Hippocampal formation (tissue), 2 donors: ENCODE results near the gene KCNIP4.

Experiments
- DNase-seq, 2 donors: peaks; one replicate each; lab custom pipeline; 2025; lab: John Stamatoyannopoulos, UW

The KCNIP4 gene

DNA sequence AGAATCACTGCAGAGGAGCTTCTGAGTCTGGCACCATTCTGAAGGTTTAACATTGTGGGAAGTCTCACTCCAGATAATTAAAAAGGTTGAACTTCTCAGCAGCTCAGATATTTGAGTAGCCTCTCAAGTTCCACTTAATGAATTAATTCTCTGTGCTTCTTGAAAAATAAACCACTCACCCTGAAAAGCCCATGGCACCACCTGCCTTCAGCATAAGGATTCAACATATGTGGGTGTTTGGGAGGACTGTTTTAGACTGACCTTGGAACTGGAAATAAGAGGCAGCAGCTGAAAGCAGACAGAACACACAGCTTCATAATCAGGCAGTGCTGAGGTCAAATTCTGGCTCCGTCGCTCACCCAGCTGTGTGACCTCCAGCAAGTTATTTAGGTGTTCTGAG is 100.6 kb downstream of the KCNIP4 start:
- DNase-seq = no peak

DNA sequence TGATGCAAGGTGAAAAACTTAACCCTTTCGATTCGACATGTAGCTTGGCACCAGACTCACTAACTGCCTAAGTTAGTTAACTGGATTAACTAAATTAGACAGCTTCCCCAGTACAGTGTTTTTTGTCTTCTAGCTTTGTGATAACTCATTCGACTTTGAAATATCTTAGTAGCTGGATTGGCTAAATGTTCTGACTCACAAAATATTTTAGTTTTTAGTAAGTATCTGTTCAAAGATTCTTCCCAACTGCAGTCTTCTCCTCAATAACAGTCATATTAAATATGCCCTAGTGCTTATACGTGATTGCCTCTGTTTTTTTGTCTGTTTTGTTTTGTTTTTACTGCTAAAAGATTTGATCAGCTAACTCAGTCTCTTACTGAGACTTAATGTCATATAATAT is 102.9 kb downstream of the KCNIP4 start:
- DNase-seq = no peak

DNA sequence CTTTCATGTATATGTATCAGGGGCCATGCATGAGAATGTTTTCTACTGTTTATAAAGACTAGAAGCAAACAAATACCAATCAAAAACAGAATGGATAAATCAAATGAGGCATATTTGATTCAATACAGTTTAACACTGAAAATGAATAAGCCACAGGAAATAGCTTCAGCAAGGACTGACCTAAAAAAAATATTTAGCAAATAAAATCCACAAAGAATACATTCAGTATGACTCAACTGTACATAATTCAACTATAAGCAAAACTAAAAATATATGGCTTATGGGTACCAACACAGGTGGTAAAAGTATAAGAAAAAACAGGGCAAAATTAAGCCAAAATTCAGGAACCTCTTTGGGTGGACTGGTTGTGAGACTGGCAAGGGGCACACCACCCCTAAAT is 112.9 kb downstream of the KCNIP4 start:
- DNase-seq = no peak

DNA sequence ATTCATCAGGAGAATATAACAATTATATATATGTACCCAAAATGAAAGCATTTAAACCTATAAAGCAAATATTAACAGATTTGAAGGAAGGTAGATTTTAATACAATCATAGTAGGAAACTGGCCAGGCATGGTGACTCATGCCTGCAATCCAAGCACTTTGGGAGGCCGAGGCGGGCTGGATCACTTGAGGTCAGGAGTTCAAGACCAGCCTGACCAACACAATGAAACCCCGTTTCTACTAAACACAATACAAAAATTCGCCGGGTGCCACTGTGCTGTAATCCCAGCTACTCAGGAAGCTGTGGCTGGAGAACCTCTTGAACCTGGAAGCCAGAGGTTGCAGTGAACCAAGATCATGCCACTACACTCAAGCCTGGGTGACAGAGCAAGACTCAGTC is 118.3 kb downstream of the KCNIP4 start:
- DNase-seq = no peak

DNA sequence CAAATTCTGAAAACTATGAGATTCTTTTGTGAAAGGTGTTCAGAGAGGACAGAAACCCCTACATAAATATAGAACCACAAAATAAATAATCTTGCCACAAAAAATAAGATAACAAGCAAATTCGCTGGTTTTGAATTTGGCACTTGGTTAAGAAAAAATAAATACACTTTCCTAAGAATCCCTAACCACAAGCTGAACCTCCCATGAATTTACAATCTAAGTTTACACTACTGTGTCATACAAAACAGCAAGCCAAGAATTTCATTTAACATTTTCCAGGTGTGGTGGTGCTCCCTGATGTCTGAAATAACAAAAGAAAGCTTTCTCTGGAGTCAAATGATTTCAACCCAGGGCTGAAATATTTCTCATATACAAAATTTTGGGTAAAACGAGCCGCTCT is 121.0 kb downstream of the KCNIP4 start:
- DNase-seq = no peak

DNA sequence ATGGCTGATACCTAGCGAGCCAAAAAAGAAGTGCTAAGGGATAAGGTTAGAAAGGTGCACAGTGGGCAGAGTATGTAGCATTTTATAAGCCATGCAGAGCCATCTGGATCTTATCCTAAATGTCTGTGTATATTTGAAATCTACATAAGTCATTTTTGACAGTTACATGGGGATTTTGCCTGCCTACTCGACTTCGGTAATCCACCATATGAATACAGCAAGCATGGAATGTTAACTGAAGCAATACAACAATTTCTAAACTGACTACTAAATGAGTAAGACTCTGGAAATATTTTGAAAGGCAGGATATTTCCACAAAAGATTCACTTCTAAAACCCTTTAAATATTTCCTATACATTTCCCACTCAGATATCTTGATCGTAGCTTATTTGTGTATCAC is 122.5 kb downstream of the KCNIP4 start:
- DNase-seq = no peak

DNA sequence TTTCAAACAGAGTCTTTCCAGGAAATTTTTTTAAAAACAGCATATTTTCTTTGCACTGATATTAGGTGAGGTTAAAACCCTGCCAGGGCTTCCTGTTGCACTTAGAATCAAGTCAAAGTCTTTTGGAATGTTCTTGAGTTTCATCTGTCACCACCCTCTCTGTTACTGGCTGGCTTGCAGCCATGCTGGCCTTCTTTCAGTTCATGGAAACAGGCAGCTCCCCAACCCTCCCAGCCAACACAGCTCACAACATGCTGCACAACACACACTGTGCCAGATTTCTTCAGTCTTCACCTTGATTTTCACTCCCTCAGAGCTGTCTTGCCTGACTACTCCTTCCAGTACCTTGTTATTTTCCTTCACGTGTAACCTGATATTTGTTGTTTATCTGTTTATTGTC is 129.5 kb downstream of the KCNIP4 start:
- DNase-seq = no peak

DNA sequence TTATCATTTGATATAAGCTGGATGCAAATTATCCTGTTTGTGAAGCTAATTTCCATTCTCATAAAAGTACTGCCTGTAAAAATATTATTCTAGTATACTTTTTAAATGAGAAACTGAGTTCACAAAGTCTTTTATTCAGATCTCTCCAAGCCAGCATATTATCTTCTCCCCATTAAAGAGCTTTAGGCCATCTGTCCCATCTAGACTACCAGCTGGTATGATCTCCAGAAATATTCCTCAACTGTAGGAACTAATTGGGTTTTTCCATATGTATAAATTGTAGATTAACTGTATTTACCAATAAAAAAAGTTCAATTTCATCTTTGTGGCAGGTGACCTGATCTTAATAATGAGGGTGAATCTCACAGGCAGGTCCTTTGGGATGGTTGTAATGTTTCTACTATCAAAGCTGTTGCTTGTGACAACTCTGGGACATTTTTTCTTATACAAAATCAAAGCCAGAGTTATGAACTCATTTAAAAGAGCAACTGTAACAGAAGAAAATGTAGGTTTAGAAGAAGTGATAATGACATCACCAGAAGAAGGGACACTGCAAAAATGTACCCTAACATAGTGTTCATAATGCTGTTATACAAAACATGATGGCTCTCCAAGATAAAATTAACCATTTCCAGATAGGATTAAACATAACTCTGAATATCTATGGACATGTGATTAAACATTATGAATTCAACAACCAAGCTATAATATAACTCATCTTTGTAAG is 132.8 kb downstream of the KCNIP4 start:
- peak in 1 of 2 donors; percentile 15 for DNase-seq

DNA sequence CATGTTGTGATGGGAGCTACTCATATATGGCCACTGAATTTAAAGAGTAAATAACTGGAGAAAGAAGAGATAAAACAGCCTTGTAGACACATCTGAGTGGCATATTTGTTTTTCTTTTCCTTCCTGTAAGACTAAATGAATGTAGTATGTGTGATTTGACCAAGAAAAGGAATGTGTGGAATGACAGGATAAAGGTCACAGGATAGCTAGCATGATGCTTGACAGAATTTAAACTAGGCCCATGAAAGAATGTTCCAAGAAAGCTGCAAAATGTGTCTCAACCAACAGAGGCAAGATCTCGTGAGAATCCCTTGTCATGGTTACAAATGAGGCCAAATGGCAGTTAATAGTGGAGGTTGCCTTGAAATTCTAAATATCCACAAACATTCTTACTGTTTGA is 137.0 kb downstream of the KCNIP4 start:
- DNase-seq = no peak

DNA sequence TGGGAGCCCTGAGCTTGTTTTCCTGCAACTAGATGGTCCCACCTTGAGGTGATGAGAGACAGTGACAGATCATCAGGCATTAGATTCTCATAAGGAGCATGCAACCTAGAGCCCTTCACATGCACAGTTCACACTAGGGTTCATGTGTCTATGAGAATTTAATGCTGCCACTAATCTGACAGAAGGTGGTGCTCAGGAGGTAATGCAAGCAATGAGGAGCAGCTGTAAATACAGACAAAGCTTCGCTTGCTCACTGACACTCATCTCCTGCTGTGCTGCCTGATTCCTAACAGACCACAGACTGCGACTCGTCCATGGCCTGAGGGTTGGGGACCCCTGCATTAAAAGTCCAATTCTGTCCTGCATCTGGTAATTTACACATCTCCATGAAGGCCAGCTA is 141.6 kb downstream of the KCNIP4 start:
- DNase-seq = no peak

DNA sequence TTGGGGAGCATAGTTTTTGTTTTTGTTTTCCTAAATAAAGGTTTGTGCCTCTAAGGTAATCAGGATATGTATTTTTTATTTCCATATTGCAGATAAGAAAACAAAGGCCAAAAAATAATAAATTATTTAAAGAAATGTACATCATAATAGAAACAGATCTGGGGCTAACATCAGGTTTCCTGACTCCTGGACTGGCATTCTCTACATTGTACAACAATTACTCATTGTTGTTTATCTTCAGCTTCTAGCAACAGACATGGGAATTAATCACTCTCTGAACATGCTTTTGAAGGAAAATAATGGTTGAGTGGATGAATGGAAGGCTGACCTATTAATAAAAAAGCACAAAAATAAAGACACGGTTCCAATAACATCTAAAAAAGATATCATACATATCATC is 146.2 kb downstream of the KCNIP4 start:
- DNase-seq = no peak

DNA sequence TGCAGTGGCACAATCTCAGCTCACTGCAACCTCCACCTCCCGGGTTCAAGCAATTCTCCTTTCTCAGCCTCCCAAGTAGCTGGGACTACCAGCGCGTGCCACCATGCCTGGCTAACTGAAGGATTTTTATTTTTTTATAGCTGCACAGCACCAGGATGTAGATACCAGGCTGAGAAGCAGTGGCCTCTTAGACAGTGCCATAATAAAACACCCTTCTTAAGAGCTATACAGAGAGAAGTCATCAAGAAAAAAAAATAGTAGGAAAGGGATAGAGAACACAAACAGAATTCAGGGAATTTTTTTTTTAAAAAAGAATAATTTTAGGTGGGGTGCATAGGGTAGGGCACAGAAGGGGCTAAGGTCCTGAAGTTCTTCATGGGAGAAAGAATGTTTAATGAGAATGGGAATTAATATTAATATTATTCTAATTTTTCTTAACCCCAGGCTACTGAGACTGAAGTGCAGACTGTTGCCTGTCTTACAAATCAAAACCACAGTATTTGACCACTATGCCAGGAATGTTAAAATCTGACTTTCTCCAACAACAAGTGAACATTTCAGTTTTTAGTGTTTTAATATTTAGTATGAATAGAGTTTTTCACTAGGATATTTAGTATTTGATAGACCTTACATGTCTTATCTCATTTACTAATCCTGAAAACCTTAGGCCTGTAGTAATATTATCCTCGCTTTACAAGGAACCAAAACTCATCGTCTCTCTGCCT is 146.7 kb downstream of the KCNIP4 start:
- no peak for DNase-seq

DNA sequence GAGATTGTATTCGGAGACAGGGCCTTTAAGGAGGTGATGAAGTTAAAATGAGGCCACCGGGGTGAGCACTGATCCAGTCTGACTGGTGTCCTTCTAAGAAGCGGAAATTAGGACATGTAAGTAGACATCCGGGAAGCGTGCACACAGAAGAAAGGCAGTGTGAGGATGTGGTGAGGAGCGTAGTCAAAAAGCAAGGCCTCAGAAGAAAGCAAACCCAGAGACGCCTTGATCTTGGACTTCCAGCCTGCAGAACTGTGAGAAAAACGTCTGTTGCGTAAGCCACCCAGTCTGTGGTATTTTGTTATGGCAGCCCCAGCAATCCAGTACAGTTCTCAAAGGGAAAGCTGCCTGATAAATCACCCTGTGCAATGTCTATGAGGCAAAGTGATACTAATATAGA is 153.5 kb downstream of the KCNIP4 start:
- DNase-seq = no peak

DNA sequence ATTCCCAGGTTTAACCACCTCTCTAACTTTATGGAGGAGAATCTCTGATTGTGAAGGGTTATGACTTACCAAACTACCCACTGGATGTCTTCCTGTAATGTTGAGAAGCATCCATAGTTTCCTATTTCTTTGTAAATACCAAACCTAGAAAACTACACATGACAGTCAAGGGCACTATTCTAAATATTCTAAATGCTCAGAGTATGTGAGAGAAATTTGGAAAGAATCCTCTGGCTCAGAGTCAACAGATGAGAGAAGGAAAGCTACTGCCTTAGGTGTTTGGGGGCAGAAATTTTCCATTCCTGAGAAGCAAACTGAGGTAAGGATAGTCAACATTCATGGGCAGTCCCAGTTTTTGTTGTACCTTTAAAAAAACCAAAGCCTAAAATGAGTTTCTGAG is 155.8 kb downstream of the KCNIP4 start:
- DNase-seq = no peak

DNA sequence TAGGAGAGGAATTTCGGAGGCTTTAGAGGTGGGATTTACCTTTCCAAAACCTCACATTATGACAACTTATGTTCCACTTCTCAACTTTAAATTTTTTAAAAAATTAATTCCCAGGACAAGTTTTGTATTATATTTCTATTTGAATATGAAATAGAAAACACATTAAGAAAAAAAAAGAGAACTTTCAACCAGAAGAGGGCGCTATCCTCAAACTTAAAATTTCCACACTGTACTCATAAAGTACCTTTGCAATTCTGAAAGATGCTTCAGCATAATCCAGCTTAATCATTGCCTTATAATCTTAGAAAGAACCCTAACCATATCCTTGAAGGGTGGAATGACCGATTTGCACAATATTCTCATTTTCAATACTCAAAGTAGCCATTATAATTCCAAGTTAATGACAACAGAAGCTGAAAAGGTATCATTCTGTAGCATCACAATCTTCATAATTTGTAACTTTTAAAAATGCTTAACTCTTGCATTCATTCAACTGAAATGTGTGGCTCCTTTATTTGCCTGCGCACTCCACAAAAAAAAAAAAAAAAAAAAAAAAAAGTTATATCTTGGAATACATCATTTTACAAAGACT is 158.0 kb downstream of the KCNIP4 start:
- DNase-seq = peak in 1 of 2 donors; percentile 11

DNA sequence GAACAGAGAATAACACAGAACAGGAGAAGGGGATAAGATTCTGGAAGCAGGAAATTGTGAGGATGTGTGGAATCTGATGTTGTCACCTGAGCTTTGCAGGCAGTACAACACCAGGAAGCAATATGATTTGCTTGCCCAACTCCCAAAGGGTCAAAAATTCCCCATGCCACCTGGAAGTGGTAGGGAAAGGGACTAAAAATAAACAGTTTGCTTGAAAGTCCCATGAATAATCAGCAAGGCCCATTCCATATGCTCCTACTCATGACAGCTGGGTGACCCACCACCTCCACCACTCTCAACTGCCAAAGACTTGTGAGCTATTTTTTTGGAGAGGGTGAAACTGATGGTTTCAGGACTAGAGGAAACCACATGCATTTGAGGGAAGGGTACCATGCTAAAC is 168.4 kb downstream of the KCNIP4 start:
- DNase-seq = no peak

DNA sequence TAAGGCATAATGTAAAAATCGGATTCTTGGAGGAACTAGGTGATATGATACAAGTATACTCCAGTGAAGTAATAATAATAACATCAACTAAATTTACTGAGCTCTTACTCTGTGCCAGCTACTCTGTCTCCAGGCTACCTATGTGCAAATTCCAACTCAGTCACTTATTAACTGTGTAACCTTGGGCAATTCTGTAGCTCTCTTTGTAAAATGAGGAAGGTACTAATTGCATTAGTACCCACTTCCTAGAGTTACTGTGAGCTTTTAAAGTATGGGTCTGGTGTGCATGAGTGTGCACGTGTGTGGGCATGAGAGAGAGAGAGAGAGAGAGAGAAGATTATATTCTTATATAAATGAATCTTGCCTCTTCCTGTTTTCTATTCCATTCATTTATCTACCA is 169.9 kb downstream of the KCNIP4 start:
- DNase-seq = no peak

DNA sequence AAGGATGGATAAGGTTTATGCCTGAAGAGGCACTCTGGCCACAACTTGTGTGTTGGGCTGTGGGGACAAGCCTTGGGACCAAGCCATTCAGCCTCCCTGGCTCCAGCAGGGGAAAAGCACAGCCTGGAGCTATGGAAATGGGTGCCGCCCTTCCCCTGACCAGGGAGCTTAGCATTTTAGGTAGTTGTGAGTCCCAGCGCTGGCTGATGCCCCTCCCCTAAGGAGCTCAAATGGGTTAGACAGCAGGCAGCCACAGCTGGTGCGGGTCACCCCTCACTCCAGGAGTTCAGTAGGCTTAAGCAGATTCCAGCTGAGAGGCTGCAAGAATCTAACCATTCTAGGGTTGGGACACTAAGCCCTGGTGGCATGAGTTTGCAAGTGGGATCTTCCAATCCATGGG is 172.9 kb downstream of the KCNIP4 start:
- no peak for DNase-seq

DNA sequence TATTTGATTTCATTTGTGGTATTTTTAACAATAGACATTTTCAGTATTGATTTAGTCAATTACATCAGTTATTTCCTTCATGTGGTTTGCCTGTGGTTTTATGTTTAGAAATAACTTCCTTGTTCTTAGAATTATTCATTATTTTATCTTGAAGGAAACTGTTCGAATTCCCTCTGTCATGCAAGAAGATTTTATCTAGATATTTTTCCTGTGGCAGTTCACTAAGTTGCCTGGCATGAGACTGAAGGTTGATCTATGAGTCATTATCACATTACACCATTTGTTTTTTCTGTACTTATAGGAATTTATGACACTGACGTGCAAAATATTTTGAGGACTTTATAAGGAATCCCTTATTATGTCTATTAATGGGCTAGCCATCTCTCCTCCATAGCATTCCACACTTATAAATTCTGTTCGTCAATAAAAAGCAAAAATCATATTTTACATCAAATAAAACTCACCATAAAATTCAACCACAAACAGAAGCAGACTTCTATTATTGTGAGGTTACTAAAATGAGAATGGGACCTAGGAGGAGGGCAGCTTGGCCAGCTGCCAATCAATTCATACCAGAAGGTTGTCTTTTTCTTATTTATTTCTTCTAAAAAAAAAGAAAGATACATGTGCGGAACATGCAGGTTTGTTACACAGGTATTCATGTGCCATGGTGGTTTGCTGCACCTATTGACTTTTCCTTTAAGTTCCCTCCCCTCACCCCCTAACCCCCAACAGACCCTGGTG is 179.0 kb downstream of the KCNIP4 start:
- no peak for DNase-seq

DNA sequence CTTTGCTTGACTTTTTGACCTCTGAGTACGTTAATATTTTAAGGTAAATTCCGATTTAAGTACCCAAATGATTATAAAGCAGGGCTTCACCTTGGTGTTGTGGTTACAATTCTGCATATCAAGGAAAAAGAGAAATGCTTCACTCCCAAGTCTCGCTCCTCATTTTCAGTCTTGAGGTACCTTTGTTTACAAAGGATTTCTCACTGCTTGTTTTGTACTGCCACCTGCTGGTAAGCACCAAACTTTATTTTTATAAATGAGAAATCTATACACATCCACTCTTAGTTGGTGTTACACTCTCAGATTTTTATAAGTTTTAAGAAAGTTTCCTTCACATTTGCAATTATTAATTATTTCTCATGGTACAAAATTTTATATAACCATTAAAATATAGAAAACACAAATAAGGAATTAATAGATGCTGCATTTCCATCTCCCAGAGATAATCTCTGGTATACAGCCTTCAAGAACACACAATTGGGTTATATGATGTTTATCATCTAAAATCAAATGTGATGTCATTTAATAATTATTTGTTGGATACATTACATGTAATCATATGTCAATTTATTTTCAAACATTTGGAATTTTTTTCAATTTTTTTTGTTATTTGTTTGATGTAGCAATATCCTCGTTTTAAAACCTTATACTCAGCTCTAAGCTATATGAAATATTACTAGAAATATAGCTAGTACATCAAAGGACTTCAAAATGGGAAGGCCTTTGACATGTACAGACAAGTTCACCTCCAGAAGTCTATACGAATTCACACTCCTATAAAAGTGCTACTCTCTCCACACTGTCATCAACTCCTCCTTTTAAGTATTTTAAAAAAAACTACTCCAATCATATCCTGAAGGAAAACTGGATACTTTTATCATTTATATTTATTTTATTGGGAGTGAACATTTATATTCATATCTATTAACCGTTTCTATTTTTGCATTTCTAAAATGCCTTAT is 179.9 kb downstream of the KCNIP4 start:
- DNase-seq = peak in 1 of 2 donors; percentile 70

DNA sequence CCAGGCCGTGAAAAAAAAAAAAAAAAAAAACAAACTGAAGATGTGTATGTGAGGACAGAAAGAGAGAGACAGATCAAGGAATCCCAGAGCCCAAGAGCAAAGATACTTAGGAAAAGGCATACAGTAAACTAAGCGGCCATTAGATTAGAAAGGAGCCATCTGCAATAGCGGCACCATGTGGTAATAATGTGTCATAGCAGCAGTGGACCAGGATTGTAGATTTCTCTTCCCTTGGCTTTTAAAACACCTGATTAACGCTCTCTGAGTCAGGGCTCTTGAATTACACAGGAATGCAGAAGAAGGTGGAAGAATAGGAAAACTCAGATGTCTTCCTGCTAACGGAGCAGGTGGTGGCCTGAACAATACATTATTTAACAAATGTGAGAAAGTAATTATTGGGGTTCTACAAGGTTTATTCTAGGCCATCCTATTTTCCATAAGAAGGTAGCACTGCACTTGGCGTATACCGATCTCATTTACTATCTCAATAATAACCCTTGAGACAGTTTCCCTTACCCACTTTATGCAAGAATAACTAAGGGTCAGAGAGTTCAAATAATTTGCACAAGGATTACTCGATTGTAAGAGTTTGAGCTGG is 182.7 kb downstream of the KCNIP4 start:
- DNase-seq = peak in 1 of 2 donors; percentile 16
